GM12873 (cell line): Measurements from ENCODE around the gene SH2D3C.

Experiments
- TF ChIP-seq, protein P1 (sequence below): IDR thresholded peaks from 2 replicates; pipeline ENCODE4 v1.5.1; 2012; ENCODE audit warnings: low read depth, mild to moderate bottlenecking, moderate library complexity, low read length, control low read depth; ENCODE audit not compliant: insufficient read depth; ENCODE audit errors: missing control alignments

Gene SH2D3C

DNA sequence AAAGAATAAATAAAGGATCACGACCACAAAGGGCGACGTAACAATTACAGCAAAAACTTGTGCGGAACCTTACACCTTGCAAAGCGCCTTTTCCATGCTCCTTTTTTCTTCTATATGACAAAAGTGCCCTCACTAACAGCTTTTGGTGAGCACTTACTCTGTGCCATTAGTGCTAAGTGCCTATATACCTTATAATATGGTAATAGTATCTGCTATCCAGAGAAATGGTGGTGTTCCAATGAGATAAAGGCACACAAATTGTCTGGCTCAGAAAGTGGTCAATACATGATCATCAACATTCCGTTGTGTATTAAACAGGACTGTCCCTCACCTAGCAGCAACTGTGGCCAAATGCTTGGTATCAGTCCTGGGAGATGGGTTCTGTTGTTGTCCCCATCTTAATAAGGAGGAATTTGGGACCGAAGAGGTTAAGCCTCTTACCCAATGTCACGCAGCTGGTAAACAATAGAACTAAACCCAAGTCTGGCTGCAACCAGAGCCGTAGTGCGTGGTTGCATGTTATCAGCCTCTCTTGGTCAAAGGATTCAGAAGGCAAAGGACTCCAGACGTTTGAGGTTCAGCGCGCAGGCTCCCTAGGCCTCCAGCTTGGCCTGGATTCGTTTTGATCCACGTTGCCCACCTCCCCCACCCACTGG, 42.8 kb downstream of the SH2D3C start:
- TF ChIP-seq, protein P1, sequence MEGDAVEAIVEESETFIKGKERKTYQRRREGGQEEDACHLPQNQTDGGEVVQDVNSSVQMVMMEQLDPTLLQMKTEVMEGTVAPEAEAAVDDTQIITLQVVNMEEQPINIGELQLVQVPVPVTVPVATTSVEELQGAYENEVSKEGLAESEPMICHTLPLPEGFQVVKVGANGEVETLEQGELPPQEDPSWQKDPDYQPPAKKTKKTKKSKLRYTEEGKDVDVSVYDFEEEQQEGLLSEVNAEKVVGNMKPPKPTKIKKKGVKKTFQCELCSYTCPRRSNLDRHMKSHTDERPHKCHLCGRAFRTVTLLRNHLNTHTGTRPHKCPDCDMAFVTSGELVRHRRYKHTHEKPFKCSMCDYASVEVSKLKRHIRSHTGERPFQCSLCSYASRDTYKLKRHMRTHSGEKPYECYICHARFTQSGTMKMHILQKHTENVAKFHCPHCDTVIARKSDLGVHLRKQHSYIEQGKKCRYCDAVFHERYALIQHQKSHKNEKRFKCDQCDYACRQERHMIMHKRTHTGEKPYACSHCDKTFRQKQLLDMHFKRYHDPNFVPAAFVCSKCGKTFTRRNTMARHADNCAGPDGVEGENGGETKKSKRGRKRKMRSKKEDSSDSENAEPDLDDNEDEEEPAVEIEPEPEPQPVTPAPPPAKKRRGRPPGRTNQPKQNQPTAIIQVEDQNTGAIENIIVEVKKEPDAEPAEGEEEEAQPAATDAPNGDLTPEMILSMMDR = no peak

DNA sequence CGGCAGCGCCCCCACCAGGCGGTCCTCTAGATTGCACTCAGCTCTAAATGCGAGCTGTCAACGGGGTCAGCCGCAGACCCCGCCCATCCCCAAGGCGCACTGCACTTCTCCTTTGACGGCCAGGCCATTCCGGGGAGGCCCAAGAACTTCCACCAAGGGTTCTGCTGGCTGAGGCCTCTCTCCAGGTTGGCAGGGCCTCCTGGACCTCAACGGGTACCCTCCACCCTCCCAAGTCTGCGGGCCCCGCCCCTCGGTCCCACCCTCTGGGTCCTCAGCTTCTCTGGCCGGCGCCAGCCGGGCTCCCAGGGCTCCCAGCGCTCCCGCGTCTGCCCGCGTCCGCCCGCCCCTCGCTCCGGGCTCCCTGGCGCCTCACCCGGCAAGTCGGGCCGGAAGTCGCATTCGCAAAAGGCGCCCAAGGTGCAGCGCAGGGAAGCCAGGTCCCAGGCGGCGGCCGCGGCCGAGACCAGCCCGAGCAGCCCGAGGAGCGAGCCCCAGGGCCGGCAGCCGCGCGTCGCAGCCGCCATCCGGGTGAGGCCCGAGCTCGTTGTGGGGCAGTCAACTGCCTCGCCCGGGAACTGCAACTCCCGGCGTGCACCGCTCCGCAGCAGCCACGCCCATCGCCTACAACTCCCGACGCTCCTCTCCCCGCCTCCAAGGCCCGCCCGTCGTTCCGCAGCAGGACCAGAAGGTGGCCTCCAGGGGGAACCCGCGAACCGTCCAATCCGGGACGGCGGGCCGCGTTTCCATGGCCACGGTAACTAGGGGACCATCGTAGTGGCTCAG, 43.5 kb downstream of the SH2D3C start, which contains the start of gene TOR2A:
Gene TOR2A (minus strand): TSS at position 548 of the 783 bp plus-strand sequence. CDS start 24 bp downstream, at position 524.
- TF ChIP-seq, protein P1 = peak; percentile 96

DNA sequence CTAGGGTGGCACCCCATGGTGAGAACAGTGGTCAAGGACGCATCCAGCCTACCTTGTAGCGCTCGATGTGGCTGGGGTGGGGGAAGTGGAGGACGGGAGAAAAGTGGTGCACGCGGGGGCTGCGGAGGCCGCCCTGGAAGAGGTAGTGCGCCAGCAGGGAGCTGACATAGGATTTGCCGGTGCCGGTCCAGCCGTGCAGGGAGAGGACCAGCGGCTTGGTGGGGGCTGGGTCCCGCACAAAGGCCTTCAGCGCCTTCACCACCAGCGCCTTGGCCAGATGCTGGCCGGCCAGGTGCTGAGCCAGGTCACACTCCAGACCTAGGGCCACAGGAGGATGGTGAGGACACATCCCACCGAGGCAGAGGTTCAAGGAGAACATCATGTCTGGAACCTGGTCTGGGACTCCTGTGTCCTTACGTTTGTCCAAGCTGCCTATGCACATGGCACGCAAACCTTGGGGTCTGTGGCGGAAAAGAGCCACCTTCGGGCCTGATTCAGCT, 44.2 kb downstream of the SH2D3C start:
- TF ChIP-seq, protein P1 = no peak

DNA sequence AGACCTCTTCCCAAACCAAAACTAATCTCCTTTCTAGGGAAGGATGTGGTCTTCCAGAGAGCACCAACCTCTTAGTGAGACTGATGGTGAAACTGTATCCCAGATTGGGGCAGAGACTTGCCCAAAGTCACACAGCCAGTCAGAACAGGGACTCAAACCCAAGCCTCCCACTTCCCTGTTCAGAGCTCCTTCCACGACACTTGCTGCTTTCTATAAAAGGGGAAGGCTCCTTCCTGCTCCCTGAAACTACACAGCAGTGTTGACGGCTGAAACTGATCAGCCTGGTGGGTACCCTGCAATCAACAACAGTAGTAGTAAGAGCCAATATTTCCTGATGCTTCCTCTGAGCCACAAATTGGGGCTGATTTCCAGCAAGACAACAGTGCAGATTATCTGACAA, 44.9 kb downstream of the SH2D3C start:
- TF ChIP-seq, protein P1 = no peak

DNA sequence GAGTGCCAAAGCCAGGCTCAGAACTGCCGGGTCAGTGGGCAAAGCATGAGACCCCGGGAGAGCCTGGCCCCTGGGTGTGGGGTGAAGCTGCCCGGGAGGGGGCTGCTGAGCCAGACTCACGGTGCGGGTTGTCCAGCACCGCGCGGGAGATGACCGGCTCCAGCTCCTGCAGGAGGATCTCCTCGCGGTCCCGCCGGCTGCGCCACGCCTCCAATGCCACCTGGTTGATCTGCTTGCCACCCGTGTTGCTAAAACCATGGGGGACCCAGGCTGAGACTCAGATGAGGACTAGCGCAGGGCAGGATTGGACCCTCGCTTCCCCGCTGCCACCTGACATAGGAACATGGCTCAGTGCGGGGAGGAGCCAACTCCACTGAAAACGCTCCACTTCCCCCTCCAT, 46.0 kb downstream of the SH2D3C start:
- TF ChIP-seq, protein P1 = no peak

DNA sequence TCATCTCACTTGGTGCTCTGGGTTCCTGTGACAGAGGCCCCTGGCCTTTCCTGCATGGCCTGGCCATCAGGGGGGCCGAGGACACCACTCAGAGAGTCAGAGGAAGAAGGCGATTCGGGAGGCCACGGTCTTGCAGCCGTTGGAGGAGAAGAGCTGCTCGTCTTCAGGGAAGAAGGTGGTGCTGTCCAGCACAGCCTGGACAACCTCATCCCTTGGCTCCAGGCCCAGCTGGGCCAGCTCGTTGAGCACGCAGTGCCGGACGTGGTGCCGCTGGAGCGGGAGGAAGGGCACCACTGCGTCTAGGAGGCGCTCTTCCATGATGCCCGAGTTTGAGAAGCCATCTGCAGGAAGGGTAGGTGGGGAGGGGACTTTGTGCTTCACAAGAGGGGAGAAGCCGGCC, 46.5 kb downstream of the SH2D3C start:
- TF ChIP-seq, protein P1 = no peak

DNA sequence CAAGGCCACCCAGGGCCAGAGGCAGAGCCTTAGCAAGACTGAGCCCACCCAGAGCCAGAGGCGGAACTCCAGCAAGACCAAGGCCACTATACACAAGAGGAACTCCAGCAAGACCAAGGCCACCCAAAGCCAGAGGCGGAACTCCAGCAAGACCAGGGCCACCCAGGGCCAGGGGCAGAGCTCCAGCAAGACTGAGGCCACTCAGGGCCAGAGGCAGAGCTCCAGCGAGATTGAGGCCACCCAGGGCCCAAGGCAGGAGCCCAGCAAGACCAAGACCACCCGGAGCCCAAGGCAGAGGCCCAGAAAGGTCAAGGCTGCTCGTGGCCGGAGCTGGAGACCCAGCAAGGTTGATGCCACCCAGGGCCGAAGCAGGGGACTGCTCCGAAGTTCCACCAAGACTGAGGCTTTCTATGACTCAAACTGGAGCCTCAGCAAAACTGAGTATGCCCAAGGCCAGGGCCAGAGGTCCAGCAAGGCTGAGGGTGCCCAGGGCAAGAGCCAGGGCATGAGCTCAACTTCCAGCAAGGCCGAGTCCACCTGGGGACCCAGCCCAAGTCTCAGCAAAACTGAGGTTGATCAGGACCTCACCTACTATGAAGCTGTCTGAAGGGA, 47.6 kb downstream of the SH2D3C start:
- TF ChIP-seq, protein P1 = no peak
